ENCODE results near the gene ALK.

The ALK gene

GRCh38 chr2:29803537-29803936 lies 117.8 kb downstream of the ALK start:
- no peaks in the 10 kb centered on the region for H3K9me3 ChIP-seq (ENCODE audit: severe bottlenecking)
- DNase-seq, result no peak
- no peak overlapping the region for H3K4me3 ChIP-seq (ENCODE audit: low read depth, low read length)
- no peaks in the 10 kb centered on the region for H3K27me3 ChIP-seq (ENCODE audit: insufficient read depth, low read depth, severe bottlenecking)
- no peak overlapping the region for H3K27ac ChIP-seq
- no peaks in the 10 kb centered on the region for H3K36me3 ChIP-seq
- no peak for TF ChIP-seq CTCF (IDR thresholded peaks at IDR 0.05; ENCODE audit: low read depth, low read length)

GRCh38 chr2:29802986-29803385 lies 118.4 kb downstream of the ALK start:
- Histone ChIP-seq H3K27me3 (ENCODE audit: insufficient read depth, low read depth, severe bottlenecking) (no peaks in the 10 kb centered on the region), H3K36me3 (no peaks in the 10 kb centered on the region), H3K9me3 (ENCODE audit: severe bottlenecking) (no peaks in the 10 kb centered on the region), H3K4me3 (ENCODE audit: low read depth, low read length) (no peak overlapping the region), H3K27ac (no peak overlapping the region)
- DNase-seq, result no peak
- no peak for TF ChIP-seq CTCF (IDR thresholded peaks at IDR 0.05; ENCODE audit: low read depth, low read length)

GRCh38 chr2:29799628-29800027 lies 121.8 kb downstream of the ALK start:
- Histone ChIP-seq H3K36me3 (no peaks in the 10 kb centered on the region), H3K27ac (no peak overlapping the region), H3K4me3 (ENCODE audit: low read depth, low read length) (no peak overlapping the region), H3K27me3 (ENCODE audit: insufficient read depth, low read depth, severe bottlenecking) (no peaks in the 10 kb centered on the region), H3K9me3 (ENCODE audit: severe bottlenecking) (no peaks in the 10 kb centered on the region)
- no peak for DNase-seq
- no peak for TF ChIP-seq CTCF (IDR thresholded peaks at IDR 0.05; ENCODE audit: low read depth, low read length)

GRCh38 chr2:29797916-29798315 lies 123.5 kb downstream of the ALK start:
- no peak for TF ChIP-seq CTCF (IDR thresholded peaks at IDR 0.05; ENCODE audit: low read depth, low read length)
- H3K27ac ChIP-seq, result no peak overlapping the region
- no peaks in the 10 kb centered on the region for H3K36me3 ChIP-seq
- H3K9me3 ChIP-seq (ENCODE audit: severe bottlenecking), result no peaks in the 10 kb centered on the region
- no peak overlapping the region for H3K4me3 ChIP-seq (ENCODE audit: low read depth, low read length)
- no peaks in the 10 kb centered on the region for H3K27me3 ChIP-seq (ENCODE audit: insufficient read depth, low read depth, severe bottlenecking)
- no peak for DNase-seq

- no peak for DNase-seq
Observed at GRCh38 chr2:29796446-29796845, 124.9 kb downstream of the ALK start.

More at GRCh38 chr2:29796446-29796845, 124.9 kb downstream of the ALK start:
- no peaks in the 10 kb centered on the region for H3K9me3 ChIP-seq (ENCODE audit: severe bottlenecking)
- no peak overlapping the region for H3K27ac ChIP-seq
- H3K36me3 ChIP-seq, result no peaks in the 10 kb centered on the region
- no peak for TF ChIP-seq CTCF (IDR thresholded peaks at IDR 0.05; ENCODE audit: low read depth, low read length)
- H3K27me3 ChIP-seq (ENCODE audit: insufficient read depth, low read depth, severe bottlenecking), result no peaks in the 10 kb centered on the region
- no peak overlapping the region for H3K4me3 ChIP-seq (ENCODE audit: low read depth, low read length)

All from WERI-Rb-1 (cell line).